Panc1 (cell line): ENCODE measurements around the gene PLEKHO2. TPM values are rescaled to one million over a fixed set of nuclear protein-coding genes. Genes with fewer than 3 reads are reported as not detected.

Experiments
- ATAC-seq: fragments of 200-7000 bp; cut with Tn5 transposase; 2 replicates; pipeline ENCODE4 v1.9.1; 2020; ENCODE audit warnings: mild to moderate bottlenecking, moderate library complexity
- BruUV-seq: library from RNA; stranded (reverse); fragments of 400-500 nt; replicated peaks from 2 replicates; lab custom pipeline; 2021; lab: Mats Ljungman, UMichigan
- CTCF ChIA-PET: fragments of 300-600 bp; sonication (Branson Sonifier 250); formaldehyde crosslinking; loops from one replicate; lab custom pipeline; 2022; ENCODE audit warnings: antibody characterized with exemption; lab: Charles Lee
- POLR2A ChIA-PET: fragments of 300-600 bp; sonication (Branson Sonifier 250); formaldehyde crosslinking; loops from one replicate; lab custom pipeline; 2022; ENCODE audit warnings: antibody characterized with exemption; lab: Charles Lee
- DNase-seq: peaks from one replicate; pipeline ENCODE4 v3.0.0-alpha.2; 2010; ENCODE audit warnings: low read depth, low spot score
- H3K27ac ChIP-seq: 2 replicates; pipeline ENCODE4 v1.5.1; 2011; ENCODE audit warnings: mild to moderate bottlenecking, low read length, inconsistent platforms
- H3K27me3 ChIP-seq: fragments of 200-500 bp; sonication (Bioruptor generic); 2 replicates; pipeline ENCODE4 v1.6.0; 2014; ENCODE audit warnings: low read length, inconsistent platforms; ENCODE audit not compliant: control insufficient read depth, insufficient read depth
- H3K36me3 ChIP-seq: fragments of 200-500 bp; sonication (Bioruptor generic); 2 replicates; pipeline ENCODE4 v1.5.1; 2014; ENCODE audit warnings: inconsistent platforms, mild to moderate bottlenecking, low read length, moderate library complexity; ENCODE audit not compliant: control insufficient read depth, insufficient read depth
- H3K4me1 ChIP-seq: 2 replicates; pipeline ENCODE4 v1.5.1; 2011; ENCODE audit warnings: inconsistent platforms, mild to moderate bottlenecking, low read length, moderate library complexity; ENCODE audit not compliant: control insufficient read depth, insufficient read depth
- H3K4me3 ChIP-seq, 2 experiments: 2 replicates each; pipeline ENCODE4 v1.5.1; 2011 to 2012; ENCODE audit warnings: low read depth in 2 of 2, low read length in 2 of 2, mild to moderate bottlenecking in 2 of 2, inconsistent platforms in 1 of 2, moderate library complexity in 1 of 2
- H3K9me3 ChIP-seq: fragments of 200-500 bp; sonication (Bioruptor generic); 2 replicates; pipeline ENCODE4 v1.5.1; 2014; ENCODE audit warnings: low read depth, mild to moderate bottlenecking, inconsistent platforms, low read length, moderate library complexity; ENCODE audit not compliant: control insufficient read depth, insufficient read depth
- CTCF ChIP-seq: fragments of 450-650 bp; IDR thresholded peaks from 2 replicates; pipeline ENCODE4 v1.5.1; 2017; ENCODE audit warnings: mild to moderate bottlenecking
- POLR2AphosphoS5 ChIP-seq: IDR thresholded peaks from 2 replicates; pipeline ENCODE4 v1.6.1; 2012; ENCODE audit warnings: mild to moderate bottlenecking, low read depth, low read length, moderate library complexity
- REST ChIP-seq, 2 experiments: IDR thresholded peaks; 2 replicates each; pipeline ENCODE4 v1.6.1; 2011 to 2012; ENCODE audit warnings: low read depth in 2 of 2, control low read depth in 1 of 2, low read length in 1 of 2, mild to moderate bottlenecking in 1 of 2, moderate library complexity in 1 of 2; ENCODE audit not compliant: insufficient read depth in 1 of 2
- SIN3A ChIP-seq: IDR thresholded peaks from 2 replicates; pipeline ENCODE4 v1.6.1; 2012; ENCODE audit warnings: low read depth, mild to moderate bottlenecking, low read length, moderate library complexity, borderline replicate concordance; ENCODE audit not compliant: insufficient read depth
- TCF7L2 ChIP-seq: IDR thresholded peaks from 2 replicates; pipeline ENCODE4 v1.6.1; 2011; ENCODE audit warnings: mild to moderate bottlenecking, low read depth, low read length, inconsistent platforms
- in situ Hi-C: cut with HindIII; loops from 2 replicates; pipeline ENCODE4 v1.10.0; 2016; ENCODE audit warnings: low sequenced_read_pairs, low pct_unique_long_range_greater_than_20kb
- intact Hi-C: fragments of 100-400 bp; cut with micrococcal nuclease; formaldehyde crosslinking; loops from one replicate; pipeline ENCODE4 v1.10.0; 2022; ENCODE audit not compliant: unreplicated experiment
- total RNA-seq: library from RNA; stranded (reverse); gene quantifications from one replicate; pipeline ENCODE4 v1.2.1, GENCODE V29; 2021; ENCODE audit not compliant: unreplicated experiment

PLEKHO2 gene
- total RNA-seq, 1 experiment from 2014 or later = 11.1 TPM

GRCh38 chr15:64847016-64847415 is 5.3 kb downstream of the PLEKHO2 start:
- POLR2A ChIA-PET = no interaction called here
- intact Hi-C loops = no loop called here

GRCh38 chr15:64847448-64847847 is 5.7 kb downstream of the PLEKHO2 start:
- DNase-seq = no peak
- intact Hi-C loops = no loop called here
- TF ChIP-seq TCF7L2 = no peak
- TF ChIP-seq REST (IDR thresholded peaks at IDR 0.05; ENCODE audit: insufficient read depth in 1 of 2, low read depth in 2 of 2, low read length in 1 of 2) = no peak
- no peak for TF ChIP-seq SIN3A
- TF ChIP-seq POLR2AphosphoS5 = no peak
- no peak for TF ChIP-seq CTCF
- in situ Hi-C loops = no loop called here
- BruUV-seq = no TSS peak
- no peak for ATAC-seq
- Histone ChIP-seq H3K27ac (no peak overlapping the region), H3K36me3 (no peaks in the 10 kb centered on the region), H3K4me1 (peaks cover 4% of the 10 kb centered on the region), H3K27me3 (no peaks in the 10 kb centered on the region), H3K4me3 (no peak overlapping the region), H3K9me3 (no peaks in the 10 kb centered on the region)
- ChIA-PET POLR2A (no interaction called here), CTCF (no interaction called here)

More at GRCh38 chr15:64847016-64847415, 5.3 kb downstream of the PLEKHO2 start:
- Histone ChIP-seq H3K27ac (no peak overlapping the region), H3K9me3 (no peaks in the 10 kb centered on the region), H3K36me3 (no peaks in the 10 kb centered on the region), H3K27me3 (no peaks in the 10 kb centered on the region), H3K4me1 (peaks cover 4% of the 10 kb centered on the region), H3K4me3 (no peak overlapping the region)
- ATAC-seq (no peak), DNase-seq (no peak)
- in situ Hi-C loops = no loop called here
- TF ChIP-seq REST (IDR thresholded peaks at IDR 0.05; ENCODE audit: insufficient read depth in 1 of 2, low read depth in 2 of 2, low read length in 1 of 2) (no peak), POLR2AphosphoS5 (no peak), CTCF (no peak), SIN3A (no peak), TCF7L2 (no peak)
- no TSS peak for BruUV-seq
- CTCF ChIA-PET = no interaction called here
